HG03064 (cell line): ENCODE measurements around the gene KCNG2.

Source experiments
- ATAC-seq: cut with Tn5 transposase; IDR thresholded peaks from one replicate; pipeline ENCODE4 v1.9.1; 2021; ENCODE audit warnings: low read depth; ENCODE audit not compliant: unreplicated experiment

Gene KCNG2

DNA sequence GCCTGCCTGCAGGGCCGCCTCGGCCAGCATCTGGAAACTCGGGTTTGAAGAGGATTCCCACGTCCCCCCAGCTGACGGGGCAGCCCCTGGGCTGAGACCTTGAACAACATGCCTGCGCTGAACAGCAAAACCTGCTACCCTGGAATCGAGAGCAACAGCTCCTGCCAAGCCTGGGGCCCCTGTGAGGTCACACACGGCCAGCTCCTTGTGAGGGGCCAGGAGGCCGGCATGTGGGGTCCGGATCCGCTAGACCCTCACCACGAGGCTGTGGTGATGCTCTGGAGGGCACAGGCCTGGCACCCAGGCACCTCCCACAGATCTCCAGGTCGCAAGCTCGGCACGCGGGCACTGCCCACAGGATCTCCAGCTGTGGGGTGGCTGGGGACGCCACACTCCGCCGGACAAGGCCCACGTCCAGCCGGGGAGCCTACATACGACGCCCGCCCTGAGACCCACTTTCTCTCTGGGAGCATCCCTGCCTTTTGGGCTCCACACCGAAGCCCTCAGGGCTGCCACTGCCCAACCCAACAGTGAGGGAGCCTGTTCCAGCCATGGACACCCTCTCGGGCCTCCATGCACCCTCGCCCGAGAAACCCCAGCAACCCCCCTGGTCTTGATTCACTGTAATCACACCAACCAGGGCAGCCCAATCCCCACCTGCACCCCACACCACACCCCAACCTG is 119.6 kb downstream of the KCNG2 start:
- no peak for ATAC-seq

DNA sequence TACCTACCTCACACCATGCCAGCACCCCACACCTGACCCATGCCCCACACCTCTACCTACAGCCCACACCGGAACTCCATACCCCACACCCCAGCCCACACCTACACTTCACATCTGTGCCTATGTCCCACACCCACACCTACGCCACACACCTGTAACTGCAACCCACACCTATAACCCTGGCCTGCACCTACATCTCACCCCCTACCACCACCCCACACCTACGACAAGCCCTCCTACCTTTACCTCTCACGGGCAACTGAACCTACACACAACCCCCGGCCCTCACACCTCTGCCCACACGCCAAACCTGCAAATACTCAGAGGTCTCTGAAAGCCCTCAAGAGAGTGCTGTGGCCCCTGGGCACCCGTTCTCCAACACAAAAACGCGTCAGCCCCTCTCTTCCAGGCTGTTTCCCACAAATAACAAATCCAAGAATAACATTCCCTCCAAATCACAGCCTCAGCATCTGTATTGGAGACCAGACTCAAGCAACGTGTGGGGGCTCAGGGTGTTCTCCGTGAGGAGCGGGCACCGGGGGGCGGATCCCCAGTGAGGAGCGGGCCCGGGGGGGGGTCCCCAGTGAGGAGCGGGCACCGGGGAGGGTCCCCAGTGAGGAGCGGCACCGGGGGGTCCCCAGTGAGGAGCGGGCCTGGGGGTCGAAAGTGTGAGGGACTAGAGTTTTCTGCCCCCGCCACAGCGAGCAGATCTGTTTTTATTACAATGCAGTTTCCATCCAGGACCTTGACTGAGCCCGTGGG is 120.3 kb downstream of the KCNG2 start:
- no peak for ATAC-seq

DNA sequence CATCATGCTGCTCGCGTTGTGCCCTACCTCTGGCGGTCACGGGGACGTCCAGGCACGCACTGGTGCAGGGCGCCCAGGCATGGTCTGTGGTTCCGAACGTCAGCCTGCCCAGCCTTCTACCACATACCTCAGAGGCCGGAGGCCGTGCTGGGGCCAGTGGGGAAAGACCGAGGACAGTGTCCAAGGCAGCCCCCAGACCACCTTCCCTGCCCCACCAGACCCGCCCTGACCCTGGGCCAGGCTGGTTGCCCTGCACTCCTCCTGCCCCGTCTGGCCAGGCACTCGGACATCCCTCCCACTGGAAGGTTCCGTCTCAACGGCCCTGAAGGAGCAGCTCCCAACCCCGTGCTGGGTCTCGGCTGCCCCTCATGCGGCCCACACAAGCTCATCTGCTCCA is 120.9 kb downstream of the KCNG2 start:
- ATAC-seq, result no peak

DNA sequence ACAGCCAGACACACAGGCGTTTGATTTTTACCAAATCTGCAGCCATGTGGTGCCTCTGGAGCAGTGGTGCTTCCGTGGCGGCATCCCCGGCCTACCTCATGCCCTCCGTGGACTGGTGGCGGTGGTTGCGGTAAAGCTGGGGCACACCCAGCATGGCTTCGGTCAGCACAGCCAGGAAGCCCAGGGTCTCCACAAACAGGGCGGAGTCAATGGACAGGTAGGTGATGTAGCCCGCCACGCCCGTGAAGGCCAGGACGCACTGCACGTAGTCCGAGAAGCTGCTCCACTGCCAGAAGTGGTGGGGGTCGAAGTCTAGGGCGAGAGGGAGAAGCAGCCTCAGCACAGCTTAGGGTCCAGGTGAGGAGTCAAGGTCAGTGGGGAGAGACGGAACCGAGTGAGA is 121.4 kb downstream of the KCNG2 start:
- ATAC-seq, result no peak

DNA sequence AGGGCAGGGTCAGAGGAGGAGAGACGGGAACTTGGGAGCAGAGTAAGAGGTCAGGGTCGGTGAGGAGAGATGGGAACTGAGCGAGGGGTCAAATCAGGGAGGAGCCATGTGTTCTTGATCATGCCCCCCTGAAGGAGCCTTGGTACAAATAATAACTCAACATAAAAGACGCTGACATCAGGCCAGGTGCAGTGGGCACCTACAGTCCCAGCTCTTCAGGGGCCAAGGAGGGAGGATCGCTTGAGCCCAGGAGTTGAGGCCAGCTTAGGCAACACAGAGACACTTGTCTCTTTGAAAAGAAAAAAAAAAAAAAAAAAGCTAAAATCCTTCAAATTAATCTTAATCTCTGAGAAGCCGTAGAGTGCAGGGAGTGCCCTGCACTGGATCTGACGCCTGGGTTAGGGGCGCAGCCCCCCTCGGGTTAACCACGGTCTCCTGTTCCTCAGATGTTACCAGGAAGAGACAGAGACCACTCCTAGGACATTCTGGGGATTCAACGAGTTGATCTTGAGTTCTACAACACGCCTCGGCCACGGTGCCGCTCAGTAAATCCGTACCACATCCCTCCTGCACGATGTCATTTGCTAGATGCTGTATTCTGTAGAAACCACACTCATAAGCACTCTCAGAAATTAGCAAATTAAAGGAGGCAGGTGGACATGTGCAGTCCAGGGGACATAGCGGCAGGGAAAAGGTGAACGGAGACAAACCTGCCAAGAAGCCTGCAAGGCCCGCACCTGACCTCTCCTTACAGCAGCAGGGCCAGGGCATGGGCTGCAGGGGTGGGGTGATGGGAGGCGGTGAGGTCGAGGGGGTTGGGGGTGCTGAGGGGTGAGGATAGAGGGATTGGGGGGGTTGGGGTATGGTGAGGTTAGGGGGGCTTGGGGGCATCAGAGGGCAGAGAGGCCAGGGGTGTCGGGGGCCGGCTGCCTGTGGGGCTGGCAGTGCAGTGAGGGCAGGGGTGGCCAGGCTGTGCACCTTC is 124.5 kb downstream of the KCNG2 start:
- ATAC-seq, result no peak

DNA sequence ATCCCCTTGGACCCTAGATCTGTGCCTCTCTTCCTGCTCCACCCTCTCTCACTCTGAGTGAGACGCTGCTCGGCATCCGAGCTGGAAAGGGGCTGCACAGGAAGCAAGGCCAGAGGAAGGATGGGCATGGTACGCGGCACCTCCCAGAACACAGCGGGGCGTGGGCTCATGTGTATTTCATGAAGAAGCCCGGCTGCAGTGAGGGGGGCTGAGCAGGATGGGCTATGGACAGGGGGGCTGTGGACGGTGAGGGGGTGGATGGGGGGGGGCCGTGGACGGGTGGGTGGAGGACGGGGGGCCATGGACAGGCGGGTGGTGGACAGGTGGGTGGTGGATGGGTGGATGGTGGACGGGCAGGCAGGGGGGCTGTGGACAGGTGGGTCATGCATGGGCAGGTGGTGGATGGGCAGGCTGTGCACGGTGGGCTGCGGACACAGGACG is 125.3 kb downstream of the KCNG2 start:
- no peak for ATAC-seq

DNA sequence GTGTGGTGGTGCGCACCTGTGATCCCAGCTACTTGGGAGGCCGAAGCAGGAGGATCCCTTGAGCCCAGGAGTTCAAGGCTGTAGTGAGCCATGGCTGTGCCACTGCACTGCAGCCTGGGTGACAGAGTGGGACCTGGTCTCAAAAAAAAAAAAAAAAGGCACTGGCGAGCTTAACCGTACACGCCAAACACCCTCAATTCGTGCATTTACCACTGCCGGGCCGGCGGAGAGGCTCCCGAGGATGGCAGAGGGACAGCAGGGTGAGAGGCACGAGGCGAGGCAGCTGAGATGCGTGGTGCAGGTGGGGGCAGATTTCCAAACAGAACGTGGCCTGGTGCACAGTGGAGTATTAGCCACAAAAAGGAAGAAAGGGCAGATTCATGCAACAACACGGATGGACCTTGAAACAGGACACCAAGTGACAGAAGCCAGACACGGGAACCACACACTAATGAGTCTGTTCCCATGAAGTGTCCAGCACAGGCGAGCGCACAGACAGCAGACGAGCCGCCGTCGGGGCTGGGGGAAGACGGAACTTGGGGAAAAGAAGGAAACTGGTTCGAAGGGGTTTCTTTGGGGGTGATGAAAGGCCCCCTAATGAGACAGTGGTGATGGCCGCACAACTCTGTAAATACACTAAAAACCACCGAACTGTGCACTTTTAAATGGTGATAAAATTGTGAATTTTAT is 126.3 kb downstream of the KCNG2 start:
- no peak for ATAC-seq

DNA sequence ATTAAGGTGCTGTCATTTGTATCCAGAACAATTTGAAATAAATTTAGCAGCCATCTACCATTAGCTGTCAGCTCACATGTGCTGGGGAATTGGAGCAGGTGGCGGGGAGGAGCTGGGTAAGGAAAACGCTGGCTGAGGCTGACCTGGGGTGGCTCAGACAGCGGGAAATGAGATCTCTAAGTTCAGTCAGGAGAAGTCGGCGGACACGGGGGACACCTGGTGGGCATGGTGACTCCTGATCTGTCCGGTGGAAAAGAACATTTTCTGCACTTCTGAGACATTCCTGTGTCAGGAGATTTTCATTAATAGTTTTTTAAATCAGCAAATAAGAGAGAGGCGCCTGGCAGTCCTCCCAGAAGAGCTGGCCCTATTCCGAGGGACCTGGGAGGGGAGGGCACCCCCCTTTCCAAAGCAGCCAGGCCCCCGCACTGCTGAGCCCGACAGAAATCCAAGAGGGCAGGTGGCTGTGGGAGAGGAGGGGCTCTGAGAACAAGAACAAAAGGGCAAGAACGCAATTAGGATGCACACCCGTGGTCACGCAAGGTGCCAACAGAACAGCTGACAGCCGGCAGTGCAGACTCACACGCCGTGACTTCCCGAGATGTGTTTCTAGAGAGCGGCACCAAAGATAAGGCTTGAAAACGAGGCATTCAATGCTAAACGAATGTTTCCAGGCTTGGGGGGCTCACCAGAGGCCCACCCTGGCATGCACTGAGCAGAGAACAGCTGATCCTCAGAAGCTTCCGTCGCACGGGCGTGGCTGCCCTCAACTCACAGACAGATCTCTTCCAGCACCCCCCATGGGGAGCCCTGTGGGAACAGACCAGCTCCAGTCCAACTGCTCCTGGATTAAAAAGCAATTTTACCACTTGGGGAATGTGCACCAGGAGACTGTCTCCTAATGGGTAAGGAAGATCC is 127.3 kb downstream of the KCNG2 start:
- no peak for ATAC-seq

DNA sequence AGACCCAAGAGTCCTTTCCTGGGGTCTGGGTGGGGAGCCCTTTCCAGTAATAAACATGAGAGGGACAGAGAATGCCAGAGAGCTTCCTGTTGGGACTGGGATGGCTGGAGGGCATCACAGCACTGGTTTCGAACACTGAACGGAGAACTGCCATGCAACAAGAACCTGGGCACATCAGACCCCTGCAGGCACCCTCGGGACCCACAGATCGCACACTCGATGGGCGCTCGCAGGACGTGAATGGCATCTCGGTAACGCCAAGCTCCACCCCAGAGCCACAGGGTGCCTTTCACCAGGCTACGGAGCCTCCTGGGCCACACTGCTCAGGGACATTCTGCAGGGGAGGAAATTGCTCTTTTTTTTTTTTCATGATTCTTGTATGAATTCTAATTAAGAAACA is 128.6 kb downstream of the KCNG2 start:
- ATAC-seq, result no peak

DNA sequence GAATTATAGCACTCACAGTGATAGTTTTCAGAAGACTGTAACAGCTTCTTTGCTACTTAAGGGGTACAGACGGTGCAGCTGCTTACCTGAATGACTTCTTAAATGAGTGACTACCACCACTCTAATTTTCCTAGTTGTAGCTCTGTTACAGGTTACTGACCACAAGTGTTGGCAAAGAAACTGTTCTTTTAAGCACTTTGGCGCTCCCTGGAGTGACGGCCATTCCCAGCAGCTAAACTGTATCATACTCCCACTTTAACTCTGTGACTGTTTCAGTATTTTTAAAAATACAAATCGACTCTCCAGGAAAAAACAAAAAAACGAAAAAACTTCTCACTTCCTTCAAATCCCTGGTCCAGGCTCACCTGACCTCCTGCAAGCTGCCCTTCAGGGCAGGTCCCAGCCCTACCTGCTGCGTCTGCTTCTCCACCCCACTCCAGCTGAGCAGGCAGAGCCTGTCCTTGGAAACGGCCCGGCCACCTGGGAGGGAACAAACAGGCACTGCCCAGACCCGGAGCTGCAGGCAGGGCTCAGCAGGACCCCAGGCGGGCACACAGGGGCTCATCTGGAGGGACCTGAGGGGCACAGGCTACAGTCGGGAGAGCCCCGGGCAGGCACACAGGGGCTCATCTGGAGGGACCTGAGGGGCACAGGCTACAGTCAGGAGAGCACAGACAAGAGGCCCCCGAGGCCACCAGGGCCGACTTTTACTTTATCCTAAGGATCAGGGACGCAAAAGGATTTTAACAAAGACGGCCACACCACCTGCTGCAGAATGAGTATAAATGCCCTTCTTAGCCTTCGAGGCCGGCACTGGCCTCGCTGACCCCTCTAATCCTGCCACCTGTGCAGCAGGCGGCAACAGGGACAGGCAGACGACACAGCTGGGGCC is 129.2 kb downstream of the KCNG2 start:
- no peak for ATAC-seq

DNA sequence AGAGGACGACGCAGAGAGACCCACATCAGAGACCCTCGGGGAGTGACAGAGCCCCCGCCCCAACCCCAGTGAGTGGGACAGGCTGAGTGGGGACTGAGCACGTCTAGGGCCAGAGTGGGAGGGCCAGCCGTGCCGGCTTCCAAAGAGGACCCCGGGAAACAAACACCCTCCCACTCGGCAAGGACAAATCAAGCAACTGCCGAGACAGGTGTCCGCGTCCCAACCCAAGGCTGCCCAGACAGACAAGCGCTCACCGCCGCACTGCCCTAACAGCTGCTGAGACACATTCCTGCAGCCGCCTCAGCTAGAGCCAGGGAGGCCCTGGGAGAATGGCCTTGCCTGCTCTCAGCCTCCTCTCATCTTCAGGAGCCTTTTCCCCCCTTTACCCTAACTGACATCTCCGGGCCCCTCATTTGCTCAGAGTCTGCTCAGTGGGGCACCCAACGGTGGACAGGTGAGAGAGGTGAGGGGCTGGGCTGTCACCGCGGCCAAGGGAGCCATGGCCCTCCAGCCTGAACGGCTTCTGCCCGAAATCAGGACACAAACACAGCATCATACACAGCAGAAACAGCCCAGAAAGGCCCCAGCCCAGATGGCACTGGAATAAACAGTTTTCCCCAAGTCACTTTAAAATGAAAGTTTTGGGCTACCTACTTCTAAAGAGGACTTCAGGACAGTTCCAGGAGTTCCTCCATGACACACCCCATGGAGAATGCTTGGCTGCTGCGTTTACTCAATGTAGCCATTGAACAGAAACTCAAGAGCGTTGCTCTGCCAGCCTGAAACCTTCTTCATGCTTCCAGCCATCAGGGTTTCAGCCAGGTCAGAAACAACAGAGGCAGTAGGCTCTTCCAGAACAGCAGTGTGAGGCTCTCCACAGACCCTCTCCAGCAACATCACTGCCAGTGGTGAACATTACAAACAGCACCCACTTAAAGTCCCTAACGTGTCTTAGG is 130.1 kb downstream of the KCNG2 start:
- ATAC-seq, result no peak

DNA sequence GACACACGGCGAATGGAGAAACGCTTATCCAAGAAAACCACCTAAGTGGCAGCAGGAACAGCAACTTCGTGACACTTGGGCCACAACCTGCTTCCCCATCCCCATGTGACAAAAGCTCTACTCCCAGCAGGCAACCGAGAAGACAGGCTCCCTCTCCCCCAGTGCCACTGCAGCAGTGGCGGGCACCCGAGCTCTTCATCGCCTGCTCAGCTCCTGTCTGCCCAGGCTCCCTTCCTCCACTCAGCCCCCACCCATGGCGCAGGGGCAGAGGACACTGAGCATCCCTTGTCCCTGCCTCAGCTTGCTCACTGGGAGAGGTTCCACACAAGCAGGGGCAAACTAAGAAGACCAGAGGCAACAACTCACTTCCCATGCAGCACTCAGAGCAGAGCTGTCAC is 130.8 kb downstream of the KCNG2 start:
- no peak for ATAC-seq

DNA sequence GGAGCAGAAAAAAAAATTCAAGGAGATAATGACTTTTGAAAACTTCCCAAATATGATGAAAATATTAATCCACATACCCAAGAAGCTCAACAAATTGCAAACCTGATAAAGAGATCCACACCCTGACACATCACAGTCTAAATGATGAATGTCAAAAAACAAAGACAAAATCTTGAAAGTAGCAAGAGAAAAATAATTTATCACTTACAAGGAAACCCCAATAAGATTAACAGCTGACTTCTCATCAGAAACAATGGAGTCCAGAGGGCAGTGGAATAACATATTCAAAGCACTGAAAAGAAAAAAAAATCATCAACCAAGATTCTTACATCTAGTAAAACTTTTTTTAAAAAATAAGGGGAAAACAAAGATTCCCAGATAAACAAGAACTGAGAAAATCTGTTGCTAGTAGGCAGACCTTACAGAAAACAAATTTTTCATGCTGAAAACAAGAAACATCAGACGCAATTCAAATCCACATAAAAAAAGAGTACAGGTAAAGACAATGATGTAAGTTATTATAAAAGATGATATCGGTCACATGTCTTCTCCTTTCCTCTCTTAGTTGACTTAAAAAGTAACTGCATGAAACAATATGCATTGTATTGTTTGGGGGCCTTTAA is 132.4 kb downstream of the KCNG2 start:
- ATAC-seq, result no peak

DNA sequence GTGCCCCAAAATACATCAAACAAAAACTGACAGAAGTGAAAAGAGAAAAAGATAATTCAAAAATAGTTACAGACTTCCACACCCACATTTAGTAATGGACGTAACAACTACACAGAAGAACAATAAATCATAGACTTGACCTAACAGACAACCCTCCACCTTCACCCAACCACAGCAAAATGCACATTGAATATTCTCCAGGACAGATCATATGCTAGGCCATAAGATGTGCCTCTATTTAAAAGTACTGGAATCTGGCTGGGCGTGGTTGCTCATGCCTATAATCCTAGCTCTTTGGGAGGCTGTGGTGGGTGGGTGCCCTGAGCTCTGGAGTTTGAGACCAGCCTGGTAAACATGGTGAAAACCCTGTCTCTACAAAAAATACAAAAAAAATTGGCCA is 133.7 kb downstream of the KCNG2 start:
- no peak for ATAC-seq

DNA sequence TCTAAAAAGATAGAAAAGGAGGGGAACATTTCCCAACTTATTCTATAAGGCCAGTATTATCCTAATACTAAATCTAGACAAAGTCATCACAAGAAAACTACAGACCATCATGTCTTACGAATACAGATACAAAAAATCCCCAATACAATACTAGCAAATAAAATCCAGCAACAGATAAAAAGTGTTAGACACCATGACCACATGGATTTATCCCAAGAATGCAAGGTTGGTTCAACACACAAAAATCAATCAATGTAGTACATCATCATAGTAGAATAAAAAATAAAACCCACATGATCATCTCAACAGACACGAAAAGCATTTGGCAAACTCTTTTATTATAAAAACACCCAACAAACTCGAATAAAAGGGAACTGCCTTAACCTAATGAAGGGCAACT is 135.2 kb downstream of the KCNG2 start:
- ATAC-seq, result no peak

DNA sequence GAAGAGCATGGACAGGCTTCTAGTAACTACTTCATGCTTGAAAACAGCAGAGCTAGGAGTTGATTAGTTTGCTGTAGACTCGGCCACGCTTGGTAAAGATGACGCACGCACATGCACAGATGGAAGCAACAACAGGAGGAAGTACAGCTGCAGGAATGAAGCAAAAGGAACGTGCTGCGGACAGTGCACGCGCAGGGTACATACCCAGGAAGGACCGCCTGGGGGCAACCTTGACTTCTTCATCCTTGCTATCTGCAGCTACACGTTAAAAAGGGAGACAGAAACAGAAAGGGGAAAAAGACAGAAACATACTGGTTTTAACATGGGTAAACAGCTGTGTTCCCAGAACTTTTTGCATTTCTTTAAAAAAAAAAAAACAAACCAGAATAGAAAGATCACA is 136.0 kb downstream of the KCNG2 start:
- no peak for ATAC-seq
